Central memory CD4-positive, alpha-beta T cell (primary cell): ENCODE data around the gene LHX2.

Source experiments
- DNase-seq: peaks from one replicate; pipeline ENCODE4 v3.0.0; 2022

Gene LHX2

DNA sequence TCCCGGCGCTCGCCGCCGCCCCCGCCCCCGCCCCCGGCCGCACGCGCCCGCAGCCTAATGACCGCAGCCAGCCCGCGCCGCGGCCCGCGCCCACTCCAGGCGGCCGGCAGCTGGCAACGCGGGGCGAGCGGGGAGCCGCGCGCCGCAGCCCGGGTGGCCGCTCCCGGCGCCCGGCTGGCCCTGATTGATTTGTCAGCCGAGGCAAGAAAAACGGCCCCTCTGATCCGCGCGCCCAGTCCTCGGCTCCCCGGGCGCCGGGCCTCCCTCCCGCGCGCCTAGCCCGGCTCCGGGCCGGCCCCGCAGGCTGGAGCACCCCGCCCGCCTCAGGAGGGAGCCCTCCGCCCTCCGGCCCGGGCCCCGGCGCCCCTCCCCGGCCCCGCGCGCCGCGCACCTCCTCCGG lies 11.9 kb upstream of the LHX2 start:
- DNase-seq, result no peak

DNA sequence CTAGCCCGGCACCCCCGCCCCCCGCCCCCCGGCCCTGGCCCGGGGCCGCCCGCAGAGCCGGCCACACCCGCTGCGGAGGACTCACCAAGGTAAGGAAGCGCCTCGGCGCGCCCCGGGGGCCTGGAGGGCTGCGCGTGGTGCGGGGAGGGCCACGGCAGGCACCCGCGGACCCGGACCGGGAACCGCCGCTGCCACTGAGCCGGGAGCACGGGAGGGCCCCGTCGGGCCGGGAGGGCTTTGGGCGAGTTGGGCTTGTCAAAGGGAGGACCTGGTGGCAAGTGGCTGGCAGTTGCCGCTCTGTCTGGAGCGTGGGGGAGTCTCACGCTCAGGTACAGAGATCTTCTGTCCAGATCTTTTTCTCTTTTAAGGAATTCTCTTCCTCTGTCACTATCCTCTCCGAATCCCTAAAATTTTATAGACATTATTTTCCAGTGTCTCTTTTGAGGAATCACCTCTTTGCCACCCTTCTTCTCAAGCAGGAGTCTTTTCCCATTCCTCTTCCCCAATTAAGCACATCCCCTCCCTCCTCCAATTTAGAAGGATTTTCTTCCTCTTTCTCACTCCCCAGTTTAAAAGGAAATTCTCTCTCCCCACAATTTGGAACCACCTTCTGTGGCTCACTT lies 11.3 kb upstream of the LHX2 start:
- DNase-seq, result no peak

DNA sequence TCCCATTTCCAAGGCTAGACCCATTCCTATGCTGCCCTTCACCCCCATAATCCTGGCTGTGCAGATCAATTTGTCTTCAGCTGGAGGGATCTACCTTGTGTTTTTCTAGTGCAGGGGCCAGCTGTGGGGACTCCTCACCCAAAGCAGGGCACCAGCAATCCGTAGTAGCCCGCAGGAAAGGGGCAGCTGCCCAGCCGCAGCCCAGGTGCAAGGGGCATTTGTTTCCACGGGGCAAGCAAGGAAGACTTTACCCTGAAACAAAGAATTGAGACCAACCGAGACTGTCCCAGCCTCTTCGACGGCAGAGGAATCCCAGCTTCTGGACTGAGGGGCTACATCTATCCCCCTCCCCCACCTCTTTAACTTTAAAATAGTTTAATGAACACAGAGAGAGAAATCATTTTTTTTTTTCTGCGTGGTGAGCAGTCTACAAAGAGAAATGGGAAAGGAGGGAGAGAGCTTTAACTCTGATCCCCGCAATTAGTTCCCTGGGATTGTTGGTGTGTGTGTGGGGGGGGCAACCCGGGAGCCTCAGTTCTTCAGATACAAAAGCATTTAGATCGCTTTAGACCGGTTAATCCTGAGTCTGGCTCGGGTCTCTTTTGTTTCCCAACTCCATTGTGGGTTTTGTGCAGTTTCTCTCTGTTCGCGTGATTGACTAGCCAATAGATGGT lies 10.6 kb upstream of the LHX2 start:
- no peak for DNase-seq

DNA sequence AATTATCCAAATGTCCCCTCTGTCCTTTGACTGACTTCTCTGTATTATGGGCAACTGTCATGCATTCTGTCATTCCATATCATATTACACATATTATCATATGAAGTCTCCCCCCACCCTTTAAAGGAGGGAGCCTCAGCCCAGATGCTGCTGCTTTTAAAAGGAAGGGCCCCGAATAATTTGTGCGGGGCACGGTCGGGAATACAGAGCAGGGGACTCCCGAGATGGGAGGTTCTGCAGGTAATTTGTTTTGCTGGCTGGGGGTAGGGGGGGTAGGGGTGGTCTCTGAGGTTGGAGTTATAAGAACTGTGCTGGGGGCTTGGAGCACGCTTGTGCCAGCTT lies 10.1 kb upstream of the LHX2 start:
- DNase-seq, result no peak

DNA sequence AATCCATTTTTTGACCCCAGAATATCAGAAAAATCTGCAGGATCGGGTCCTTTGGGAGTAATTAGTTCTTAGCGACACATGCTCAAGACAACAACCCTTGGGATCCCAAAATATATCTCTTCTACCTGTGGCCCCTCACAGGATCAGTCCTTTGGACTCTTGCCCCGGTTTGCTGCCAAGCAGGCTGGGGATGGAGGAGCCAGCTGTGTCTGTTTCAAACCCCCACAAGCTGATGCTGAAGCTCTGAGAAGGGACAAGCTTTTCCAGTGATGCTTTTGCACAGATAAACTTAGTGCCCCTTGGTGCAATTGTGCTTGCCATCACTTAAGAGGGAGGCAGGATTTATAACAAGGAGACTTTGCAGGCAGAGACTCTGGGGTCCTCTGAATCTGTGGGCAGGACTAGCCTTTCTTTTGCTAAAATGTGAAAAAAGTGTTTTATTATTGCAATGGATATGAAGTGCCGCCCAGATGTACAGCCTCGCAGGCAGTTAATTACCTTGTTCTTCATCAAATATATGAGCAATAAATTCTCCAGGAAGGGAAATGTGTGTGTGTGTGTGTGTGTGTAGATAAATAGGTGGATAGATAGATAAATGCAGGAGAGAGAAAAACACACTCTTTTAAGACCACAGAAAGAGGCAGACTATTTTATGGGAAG lies 9.6 kb upstream of the LHX2 start:
- DNase-seq, result no peak

DNA sequence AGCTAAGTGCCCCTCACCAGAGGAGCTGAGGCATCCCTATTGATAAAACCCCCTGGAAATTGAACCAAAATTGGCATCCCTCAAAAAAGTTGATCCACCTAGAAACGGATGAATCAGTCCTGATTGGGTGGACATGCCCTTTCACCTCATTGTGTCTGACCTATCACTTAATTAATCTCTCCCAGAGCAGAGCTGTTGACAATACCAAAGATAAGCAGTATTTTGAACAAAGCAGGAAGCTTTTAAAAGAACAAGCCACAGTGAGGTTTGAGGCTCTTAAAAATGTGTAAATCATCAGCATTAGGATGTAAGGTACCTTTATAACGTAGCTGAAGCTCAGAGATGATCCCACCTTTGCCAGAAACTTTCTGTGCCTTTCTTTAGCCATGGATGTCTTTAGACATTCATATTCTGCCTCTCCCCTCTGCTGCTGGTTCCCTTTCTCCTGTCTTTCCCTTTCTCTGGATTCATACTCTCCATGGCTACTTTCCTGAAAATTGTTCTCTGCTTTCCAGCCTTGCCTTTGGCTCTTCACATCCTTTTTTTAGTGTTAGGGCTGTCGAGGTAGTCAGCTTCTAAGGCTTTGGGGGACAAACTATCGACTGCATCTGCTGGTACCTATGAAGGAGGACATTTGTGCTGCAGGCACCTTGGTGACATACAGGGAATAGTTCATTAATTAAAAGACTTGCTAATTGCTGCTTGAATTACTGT lies 7.8 kb upstream of the LHX2 start:
- no peak for DNase-seq

DNA sequence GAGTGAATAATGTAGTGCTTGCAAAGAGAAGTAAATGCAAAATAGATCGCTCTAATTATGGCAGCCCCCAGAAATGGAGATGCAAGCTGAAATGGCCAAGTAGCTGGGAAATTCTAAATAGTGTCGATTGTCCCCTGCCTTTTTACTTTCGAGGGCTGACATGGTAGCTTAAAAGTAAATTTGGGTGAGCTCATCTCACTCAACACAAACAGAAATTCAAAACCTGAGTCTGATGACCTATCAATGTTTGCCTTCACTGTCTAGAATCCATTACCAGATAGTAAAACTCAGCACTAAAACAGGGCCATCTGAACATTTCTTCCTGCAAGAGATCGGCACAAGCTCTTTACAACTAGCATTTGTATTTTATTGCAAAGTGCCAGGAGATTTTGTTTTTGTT lies 7.0 kb upstream of the LHX2 start:
- no peak for DNase-seq

DNA sequence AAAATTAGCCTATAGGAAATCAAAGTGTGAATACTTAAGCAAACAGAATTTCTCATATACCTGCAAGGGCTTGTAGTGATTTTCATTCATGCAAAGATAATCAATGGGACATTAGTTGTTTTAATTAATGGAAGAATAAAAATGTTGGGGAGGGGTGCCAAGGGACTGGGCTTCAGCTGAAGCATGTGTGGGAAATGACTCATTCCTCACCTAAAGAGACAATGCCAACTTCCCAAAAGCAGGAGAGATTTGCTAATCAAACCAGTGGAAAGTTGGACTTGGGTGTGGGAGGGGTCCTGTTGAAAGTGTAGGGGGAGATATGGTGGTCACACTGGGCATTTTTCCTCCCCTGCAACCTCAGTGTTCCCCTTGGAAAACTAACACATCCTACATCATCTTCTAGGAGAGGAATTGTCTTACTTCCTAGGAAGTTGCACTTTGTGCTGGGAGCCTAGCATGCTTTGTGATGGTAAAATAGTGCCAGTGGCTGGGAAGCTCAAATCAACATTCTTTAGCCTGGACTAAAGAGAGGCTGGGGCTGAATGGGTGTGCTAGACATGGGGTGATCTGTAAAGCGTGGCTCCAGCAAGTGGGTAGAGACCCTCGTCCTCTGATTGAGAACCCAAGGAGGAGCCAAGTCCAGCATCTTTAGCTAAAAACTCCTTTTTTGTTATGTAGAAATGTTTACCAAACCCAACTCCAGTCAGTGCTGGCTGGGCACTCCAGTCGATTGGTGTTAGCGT lies 6.4 kb upstream of the LHX2 start:
- DNase-seq, result no peak

DNA sequence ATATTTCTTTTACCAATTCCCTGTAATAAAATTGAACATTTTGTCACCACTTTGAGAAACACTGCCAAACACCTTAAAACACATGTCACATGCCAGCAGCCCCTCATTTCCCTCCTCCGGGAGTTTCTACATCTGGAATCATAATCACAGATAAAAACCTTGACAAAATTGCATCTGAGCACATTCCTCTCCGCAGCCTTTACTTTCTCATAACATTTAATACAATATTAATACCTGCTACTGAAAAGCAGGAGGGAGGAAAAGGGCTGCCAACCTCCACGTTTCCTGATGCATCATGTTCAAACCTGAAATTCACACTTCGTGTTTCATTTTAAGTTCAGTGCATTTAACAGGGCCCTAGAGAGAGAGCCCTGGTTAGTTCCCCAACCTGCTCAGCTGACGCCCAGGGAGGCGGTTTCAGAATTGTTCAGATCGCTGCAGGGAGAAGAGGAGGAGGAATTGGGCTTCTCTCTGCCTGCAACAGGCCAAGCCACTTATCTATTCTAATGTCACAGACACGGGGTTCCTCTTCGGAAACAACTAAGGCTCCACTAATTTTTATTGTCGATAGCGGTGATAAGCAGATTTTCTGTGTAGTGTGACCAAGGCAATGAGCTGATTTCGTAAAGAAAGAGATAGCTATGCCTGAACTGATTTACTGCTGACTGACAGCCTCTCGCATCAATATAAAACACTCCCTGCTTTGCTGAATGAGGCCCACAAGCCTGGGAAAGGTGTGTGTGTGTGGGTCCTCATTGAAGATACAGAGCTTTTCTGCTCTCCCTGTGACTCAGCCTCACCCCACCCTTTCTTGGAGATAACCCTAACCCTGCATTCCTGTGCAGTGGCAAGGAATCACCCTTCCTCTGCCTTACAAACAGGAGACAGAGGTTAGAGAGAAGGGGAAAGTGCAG lies 4.9 kb upstream of the LHX2 start:
- no peak for DNase-seq

DNA sequence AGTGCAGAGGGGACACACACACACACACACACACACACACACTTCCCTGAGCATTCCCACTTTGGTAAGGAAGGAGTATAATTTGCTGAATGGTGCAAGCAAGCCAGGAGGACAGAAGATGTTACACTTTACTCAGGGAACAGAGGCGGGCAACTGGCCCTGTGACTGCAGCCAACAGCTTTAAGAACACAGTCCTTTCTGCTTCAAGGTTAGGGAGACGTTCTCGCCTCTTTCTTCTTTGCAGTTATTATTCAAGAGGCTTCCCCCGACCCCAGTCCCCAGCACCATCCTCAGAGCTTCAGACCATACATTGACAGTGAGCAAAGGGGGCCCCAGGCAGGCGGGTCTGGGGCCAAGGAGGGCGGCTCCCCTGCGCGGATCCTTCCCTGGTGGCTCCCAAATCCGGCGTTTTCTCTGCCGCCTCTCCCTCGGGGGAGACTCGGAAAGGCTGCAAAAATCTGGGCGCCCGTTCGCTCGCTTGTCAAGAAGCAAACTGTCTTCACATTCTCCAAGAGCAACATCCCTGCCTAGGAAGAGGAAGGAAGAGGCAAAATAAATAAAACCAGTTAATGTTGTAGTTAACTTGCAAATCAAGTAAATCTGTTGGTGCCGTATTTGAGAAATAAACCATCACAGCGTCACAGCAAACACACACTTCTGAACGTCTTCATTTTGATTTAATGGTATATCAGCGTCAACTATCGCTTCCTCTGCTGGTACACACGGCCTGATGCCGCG lies 3.8 kb upstream of the LHX2 start:
- DNase-seq, result no peak

DNA sequence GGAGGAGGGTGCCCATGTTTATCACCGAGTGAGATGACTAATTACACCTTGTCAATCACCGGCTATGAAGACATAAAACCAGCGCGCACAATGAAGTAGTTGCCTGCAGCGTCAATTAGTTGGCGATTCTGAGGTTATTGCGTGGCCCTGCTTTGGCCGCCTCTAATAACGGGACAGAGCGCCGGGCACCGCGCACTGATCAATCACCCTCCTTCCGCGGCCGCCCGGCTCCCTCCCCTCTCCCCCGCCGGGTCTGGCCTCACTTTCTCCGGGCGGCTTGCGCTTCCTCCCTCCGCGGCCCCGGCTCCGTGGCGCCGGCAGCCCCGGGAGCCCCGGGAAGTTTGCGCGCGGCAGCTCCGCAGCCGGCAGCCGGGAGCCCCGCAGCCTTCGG lies 3.3 kb upstream of the LHX2 start:
- DNase-seq, result no peak

DNA sequence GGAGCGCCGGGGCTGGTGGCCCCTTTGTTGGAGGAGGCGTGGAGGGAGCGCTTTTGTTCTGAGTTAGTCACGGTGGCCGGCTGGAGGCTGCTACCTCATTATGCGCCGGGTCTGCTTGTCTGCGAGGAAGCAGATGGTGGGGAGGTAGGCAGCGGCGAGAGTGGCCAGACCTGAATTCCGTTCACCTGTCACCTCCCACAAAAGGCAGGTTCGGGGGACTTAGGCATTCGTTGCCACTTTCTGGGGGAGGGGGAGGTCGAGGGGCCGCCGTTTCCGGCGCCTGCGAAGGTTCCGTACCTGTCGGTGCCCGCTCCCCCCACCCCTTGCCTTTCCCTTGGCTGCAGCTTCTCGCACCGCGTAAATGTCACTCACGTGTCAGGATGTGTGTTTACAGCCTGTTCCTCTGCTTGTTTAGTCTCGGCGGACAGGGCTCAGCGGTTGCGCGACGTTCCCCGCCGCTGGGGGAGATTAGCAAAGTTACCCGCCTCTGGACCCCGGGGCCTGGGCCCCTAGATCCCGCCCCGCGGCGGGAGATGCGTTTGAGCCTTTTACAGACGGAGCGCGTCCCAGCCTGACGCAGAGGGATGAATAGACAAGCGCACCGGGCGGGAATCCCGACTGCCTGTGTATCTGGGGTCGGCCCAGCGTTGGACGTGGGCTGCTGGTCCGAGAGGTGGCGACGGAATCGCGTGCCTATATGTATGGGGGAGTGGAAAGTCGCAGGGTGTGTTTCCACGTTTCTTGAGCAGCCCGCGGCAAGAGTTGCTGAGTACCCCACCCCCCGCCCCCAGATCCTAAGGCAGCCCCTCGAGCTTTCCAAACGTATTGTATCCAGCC lies 2.7 kb upstream of the LHX2 start:
- DNase-seq, result no peak

DNA sequence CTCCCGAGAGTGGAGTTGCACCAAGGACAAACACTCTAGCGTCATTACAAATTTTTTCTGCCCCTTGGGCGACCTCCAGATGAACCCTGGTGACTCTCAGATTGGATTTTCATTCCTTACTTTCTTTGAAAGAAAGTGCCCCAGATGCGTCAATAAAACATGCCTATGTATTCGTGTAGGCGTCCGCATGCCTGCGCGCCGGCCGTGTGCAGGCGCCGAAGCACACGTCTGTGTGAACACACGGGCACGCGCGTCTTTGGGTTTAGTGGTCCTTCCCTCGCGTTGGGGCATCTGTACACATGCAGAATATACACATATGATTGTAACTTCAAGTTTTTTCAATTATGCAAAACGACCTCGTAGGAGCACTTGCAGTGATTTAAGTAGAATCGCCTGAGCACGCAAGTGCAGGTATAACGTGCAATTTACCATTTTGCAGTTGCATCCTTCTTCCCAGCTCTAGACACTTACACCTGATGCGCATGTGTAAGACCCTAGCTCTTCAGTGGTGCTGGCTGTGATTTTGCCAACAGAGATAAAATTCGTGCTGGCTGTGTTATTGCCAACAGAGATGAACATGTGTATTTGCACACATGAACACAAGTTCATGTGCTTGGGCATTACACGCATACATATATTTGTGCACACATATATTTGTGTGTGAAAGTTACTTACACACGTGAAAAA lies 1.9 kb upstream of the LHX2 start:
- no peak for DNase-seq

DNA sequence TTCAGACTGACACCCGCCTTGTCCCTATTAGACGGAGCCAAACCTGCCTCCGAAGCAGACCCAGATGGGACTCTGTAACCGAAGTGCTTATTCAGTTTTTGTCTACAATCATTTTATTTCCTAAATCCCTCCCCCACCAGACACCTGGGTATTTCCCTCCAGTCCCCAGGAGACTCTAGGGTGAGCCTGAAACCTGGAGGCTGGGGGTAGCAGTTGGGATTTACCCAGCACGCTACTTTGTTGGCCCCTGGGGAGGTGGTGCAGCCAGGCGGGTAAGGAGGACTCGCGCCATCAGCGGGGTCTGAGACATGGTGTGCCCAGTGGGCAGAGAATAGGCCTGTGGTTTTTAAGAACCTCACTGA lies 1.3 kb upstream of the LHX2 start:
- DNase-seq, result no peak

DNA sequence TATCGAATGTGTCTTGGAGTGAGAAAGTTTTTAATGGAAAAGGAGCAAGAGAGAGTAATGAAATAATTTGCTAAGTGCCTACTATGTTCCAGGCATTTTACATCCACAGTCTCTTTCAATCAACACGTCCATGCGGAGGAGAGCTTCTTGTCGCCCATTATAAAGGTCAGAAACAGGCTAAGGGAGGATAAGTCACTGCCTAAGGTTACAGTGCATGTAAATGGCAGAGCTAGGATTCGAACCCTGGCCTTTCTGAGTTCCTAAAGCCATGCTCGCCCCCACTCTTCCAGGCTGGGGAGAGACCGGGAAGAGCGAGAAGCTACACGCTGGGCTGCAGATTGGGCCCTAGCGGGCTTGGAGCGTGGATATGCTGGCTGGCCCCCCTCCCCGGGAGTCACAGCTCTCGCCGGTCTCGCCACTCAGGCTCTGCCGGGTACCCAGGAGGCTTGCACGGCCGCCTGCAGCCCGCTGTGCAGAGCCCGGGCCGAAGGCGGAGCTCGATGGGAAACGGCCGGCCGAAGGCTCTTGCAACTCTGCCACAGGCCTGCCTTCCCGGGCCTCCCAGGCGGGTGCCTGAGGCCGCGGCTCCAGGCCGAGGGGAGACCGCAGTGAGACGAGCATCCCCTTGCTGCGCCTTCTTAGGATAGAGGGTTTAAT lies 775 bp upstream of the LHX2 start:
- no peak for DNase-seq

DNA sequence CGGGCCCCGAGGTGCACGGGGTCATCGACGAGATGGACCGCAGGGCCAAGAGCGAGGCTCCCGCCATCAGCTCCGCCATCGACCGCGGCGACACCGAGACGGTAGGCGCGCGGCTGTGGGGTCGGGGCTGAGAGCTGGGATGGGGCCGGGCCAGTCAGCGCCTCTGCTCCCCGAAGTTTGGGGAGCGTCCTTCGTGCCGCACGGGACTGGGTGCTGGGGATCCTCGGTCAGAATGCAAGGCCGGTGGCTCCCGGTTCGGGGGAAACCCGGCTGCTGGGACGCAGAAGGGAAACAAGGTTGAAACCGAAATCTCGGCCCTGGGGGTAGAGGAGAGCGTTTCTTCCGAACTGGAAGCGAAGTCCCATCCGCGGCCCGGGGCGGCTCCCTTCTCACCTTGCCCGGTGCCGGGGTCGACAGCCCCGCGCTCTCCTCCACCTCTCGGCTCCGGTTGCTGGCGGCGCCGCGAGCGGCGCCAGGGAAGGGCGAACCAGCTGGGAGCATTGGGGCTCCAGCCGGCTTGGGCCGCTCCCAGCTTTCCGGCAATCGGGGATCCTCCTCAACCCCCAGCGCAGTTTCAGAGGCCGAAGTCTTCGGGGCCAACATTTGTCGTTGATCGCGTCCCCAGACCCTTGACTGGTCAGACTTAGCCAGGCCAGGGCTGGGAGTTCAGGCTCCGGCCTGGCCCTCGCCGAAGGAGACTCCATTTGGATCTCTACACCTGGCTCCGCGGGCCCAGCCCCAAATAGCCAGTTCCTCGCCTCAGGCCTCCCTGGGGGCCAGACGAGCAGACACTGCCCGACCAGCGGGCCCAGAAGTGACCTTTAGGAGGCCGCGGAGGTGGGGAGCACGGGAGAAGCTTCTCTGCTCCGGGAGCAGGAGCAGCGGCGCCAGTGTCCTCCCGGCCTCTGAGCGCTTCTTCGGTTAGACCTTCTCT lies 1.1 kb downstream of the LHX2 start:
- no peak for DNase-seq

DNA sequence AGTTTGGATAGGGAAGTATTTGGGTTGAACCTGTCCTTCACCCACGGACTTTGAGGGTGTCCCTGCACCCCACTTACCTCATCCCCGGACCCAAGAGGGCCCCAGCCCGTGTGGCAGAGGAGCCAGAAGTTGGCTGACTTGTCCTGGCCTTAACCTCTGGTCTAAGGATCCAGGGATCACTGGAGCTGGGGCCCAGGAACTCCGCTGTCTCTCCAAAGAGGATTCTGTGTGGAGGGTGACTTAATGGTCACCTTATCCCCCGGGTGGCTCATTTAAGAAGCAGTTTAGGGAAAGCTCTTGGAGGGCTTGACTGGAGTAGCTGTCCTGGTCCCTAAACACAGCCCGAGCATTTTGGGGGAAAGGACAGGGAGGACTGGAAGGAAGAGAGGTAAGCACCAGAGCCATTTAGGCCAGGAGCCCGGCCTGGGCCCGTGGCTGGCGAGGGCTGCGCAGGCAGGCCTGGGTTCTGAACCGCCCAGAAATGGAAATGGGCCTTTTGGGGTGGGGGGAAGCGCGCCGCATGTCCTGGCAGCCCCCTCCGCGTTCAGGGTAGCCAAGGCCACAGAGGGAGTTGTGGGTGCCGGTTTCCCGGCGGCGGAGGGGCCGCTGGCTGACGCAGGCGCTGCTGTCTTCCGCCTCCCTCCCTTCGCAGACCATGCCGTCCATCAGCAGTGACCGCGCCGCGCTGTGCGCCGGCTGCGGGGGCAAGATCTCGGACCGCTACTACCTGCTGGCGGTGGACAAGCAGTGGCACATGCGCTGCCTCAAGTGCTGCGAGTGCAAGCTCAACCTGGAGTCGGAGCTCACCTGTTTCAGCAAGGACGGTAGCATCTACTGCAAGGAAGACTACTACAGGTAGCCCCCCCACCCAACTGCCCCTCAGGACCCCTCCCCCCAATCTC lies 2.0 kb downstream of the LHX2 start:
- no peak for DNase-seq
